ENCODE data around the gene SLC12A9.
"Not testable (repeated sequence)": the region's sequence is repeated elsewhere in the genome, so short reads cannot be mapped to it uniquely, and the experiment has no call there.

SLC12A9 gene
- long read RNA-seq, donor 1, full-length matches to known transcripts: 3 of 17 reads
- long read RNA-seq, donor 1, partial matches to known transcripts: 14 of 17 reads
- long read RNA-seq, donor 1, other reads (novel, unspliced or antisense): 0 of 17 reads
- long read RNA-seq, donor 2, full-length matches to known transcripts: 3 of 3 reads
- long read RNA-seq, donor 2, partial matches to known transcripts: 0 of 3 reads
- long read RNA-seq, donor 2, other reads (novel, unspliced or antisense): 0 of 3 reads
- long read RNA-seq, donor 3, full-length matches to known transcripts: 5 of 5 reads
- long read RNA-seq, donor 3, partial matches to known transcripts: 0 of 5 reads
- long read RNA-seq, donor 3, other reads (novel, unspliced or antisense): 0 of 5 reads
- long read RNA-seq, donor 4, full-length matches to known transcripts: 3 of 3 reads
- long read RNA-seq, donor 4, partial matches to known transcripts: 0 of 3 reads
- long read RNA-seq, donor 4, other reads (novel, unspliced or antisense): 0 of 3 reads
- long read RNA-seq, donor 5, partial matches to known transcripts: 0 of 1 reads
- long read RNA-seq, donor 5, other reads (novel, unspliced or antisense): 0 of 1 reads
- long read RNA-seq, donor 6, full-length matches to known transcripts: 12 of 24 reads
- long read RNA-seq, donor 6, partial matches to known transcripts: 12 of 24 reads
- long read RNA-seq, donor 6, other reads (novel, unspliced or antisense): 0 of 24 reads
- long read RNA-seq, donor 7, full-length matches to known transcripts: 5 of 16 reads
- long read RNA-seq, donor 7, partial matches to known transcripts: 11 of 16 reads
- long read RNA-seq, donor 7, other reads (novel, unspliced or antisense): 0 of 16 reads
- long read RNA-seq, donor 8, partial matches to known transcripts: 8 of 8 reads
- long read RNA-seq, donor 8, other reads (novel, unspliced or antisense): 0 of 8 reads

GRCh38 chr7:100852048-100852872, at the start of gene SLC12A9:
Gene SLC12A9 (plus strand): TSS chr7:100852713. CDS start chr7:100854198, 1,485 bp downstream.
- peak; percentile 91 for DNase-seq

GRCh38 chr7:100802951-100803350, 49.6 kb upstream of the SLC12A9 start:
- no peak for DNase-seq

- peak; percentile 38 for DNase-seq
Observed at GRCh38 chr7:100803398-100804161, 48.9 kb upstream of the SLC12A9 start.

- no peak for DNase-seq
Observed at GRCh38 chr7:100804681-100805431, 47.7 kb upstream of the SLC12A9 start.

- no peak for DNase-seq
Observed at GRCh38 chr7:100806276-100806675, 46.2 kb upstream of the SLC12A9 start.

GRCh38 chr7:100806883-100807282, 45.6 kb upstream of the SLC12A9 start:
- DNase-seq: not testable (repeated sequence)

- DNase-seq: no peak
Observed at GRCh38 chr7:100808354-100808875, 44.1 kb upstream of the SLC12A9 start.

- DNase-seq: no peak
Observed at GRCh38 chr7:100811480-100811879, 41.0 kb upstream of the SLC12A9 start.

- no peak for DNase-seq
Observed at GRCh38 chr7:100812729-100813128, 39.8 kb upstream of the SLC12A9 start.

GRCh38 chr7:100816515-100816914, 36.0 kb upstream of the SLC12A9 start:
- not testable (repeated sequence) for DNase-seq

GRCh38 chr7:100817097-100817496, 35.4 kb upstream of the SLC12A9 start:
- no peak for DNase-seq

GRCh38 chr7:100818366-100818765, 34.1 kb upstream of the SLC12A9 start:
- no peak for DNase-seq

GRCh38 chr7:100818825-100819224, 33.7 kb upstream of the SLC12A9 start:
- no peak for DNase-seq

GRCh38 chr7:100819586-100819985, 32.9 kb upstream of the SLC12A9 start:
- DNase-seq: no peak

- DNase-seq: no peak
Observed at GRCh38 chr7:100822236-100823139, 30.0 kb upstream of the SLC12A9 start.

GRCh38 chr7:100823140-100823525, 29.4 kb upstream of the SLC12A9 start:
- DNase-seq: no peak

GRCh38 chr7:100823534-100823933, 29.0 kb upstream of the SLC12A9 start:
- no peak for DNase-seq

GRCh38 chr7:100824499-100825214, 27.9 kb upstream of the SLC12A9 start:
- no peak for DNase-seq

Measured in right kidney (tissue), 9 donors.